ENCODE measurements around the gene RXRA. TPM values are rescaled to one million over a fixed set of nuclear protein-coding genes. Genes with fewer than 3 reads are reported as not detected.

Gene RXRA
- total and polyA plus RNA-seq, 4 experiments from 2014 or later = 1.0 to 11.9 (median 6.4) TPM

GRCh38 chr9:134416385-134417015 lies 90.2 kb downstream of the RXRA start:
- Histone ChIP-seq H3K36me3 (ENCODE audit: insufficient read depth, low read length) (no peaks in the 10 kb centered on the region), H3K27ac (ENCODE audit: low read depth, low read length) (no peak overlapping the region), H3K27me3 (ENCODE audit: insufficient read depth, low read length) (no peaks in the 10 kb centered on the region), H3K4me1 (ENCODE audit: insufficient read depth, low read length) (no peaks in the 10 kb centered on the region), H3K4me3 (ENCODE audit: low read length in 2 of 2) (no peak overlapping the region), H3K9me3 (ENCODE audit: control insufficient read depth in 1 of 2, low read length in 2 of 2) (no peaks in the 10 kb centered on the region)
- peaks cover 5 to 9% of the 10 kb centered on the region in 2 donors for H3K36me3 Mint-ChIP-seq
- no peak overlapping the region for H3K4me3 Mint-ChIP-seq
- CTCF ChIA-PET (ENCODE audit: partially characterized antibody) = no interaction called here
- H3K27me3 Mint-ChIP-seq = no peaks in the 10 kb centered on the region
- DNase-seq = no peak
- H3K27ac Mint-ChIP-seq = peak overlapping the region in 1 of 7 donors; percentile 31
- no peaks in the 10 kb centered on the region for H3K9me3 Mint-ChIP-seq
- POLR2A ChIA-PET (ENCODE audit: partially characterized antibody) = no interaction called here
- intact Hi-C loops (cut with micrococcal nuclease) = no loop called here
- H3K4me1 Mint-ChIP-seq = peaks cover 4 to 7% (median 6%) of the 10 kb centered on the region in 4 donors

- H3K4me1 Mint-ChIP-seq = peaks cover 0 to 2% (median under 1%) of the 10 kb centered on the region in 4 donors
- peaks cover 5 to 11% of the 10 kb centered on the region in 2 donors for H3K36me3 Mint-ChIP-seq
- no peaks in the 10 kb centered on the region for H3K9me3 ChIP-seq (ENCODE audit: control insufficient read depth in 1 of 2, low read length in 2 of 2)
- H3K9me3 Mint-ChIP-seq = no peaks in the 10 kb centered on the region
- no peaks in the 10 kb centered on the region for H3K4me1 ChIP-seq (ENCODE audit: insufficient read depth, low read length)
- intact Hi-C loops (cut with micrococcal nuclease) = no loop called here
- ChIA-PET POLR2A (ENCODE audit: partially characterized antibody) (no interaction called here), CTCF (ENCODE audit: partially characterized antibody) (no interaction called here)
- no peak overlapping the region for H3K4me3 Mint-ChIP-seq
- no peaks in the 10 kb centered on the region for H3K27me3 ChIP-seq (ENCODE audit: insufficient read depth, low read length)
- H3K27ac Mint-ChIP-seq = no peak overlapping the region
- H3K36me3 ChIP-seq (ENCODE audit: insufficient read depth, low read length) = no peaks in the 10 kb centered on the region
- no peaks in the 10 kb centered on the region for H3K27me3 Mint-ChIP-seq
- DNase-seq = no peak
- H3K27ac ChIP-seq (ENCODE audit: low read depth, low read length) = no peak overlapping the region
- no peak overlapping the region for H3K4me3 ChIP-seq (ENCODE audit: low read length in 2 of 2)
These were observed 92.1 kb downstream of the RXRA start for GRCh38 chr9:134418354-134418753.

- POLR2A ChIA-PET (ENCODE audit: partially characterized antibody) = no interaction called here
- H3K36me3 ChIP-seq (ENCODE audit: insufficient read depth, low read length) = no peaks in the 10 kb centered on the region
- H3K27ac ChIP-seq (ENCODE audit: low read depth, low read length) = no peak overlapping the region
- Mint-ChIP-seq H3K4me1 (peaks cover 0 to 2% (median 0%) of the 10 kb centered on the region in 4 donors), H3K27ac (no peak overlapping the region), H3K36me3 (peaks cover 5 to 11% of the 10 kb centered on the region in 2 donors), H3K4me3 (no peak overlapping the region), H3K9me3 (no peaks in the 10 kb centered on the region), H3K27me3 (no peaks in the 10 kb centered on the region)
- DNase-seq = no peak
- intact Hi-C loops (cut with micrococcal nuclease) = no loop called here
- CTCF ChIA-PET (ENCODE audit: partially characterized antibody) = no interaction called here
- H3K27me3 ChIP-seq (ENCODE audit: insufficient read depth, low read length) = no peaks in the 10 kb centered on the region
- H3K4me3 ChIP-seq (ENCODE audit: low read length in 2 of 2) = no peak overlapping the region
- H3K9me3 ChIP-seq (ENCODE audit: control insufficient read depth in 1 of 2, low read length in 2 of 2) = no peaks in the 10 kb centered on the region
- H3K4me1 ChIP-seq (ENCODE audit: insufficient read depth, low read length) = no peaks in the 10 kb centered on the region
These were observed 92.9 kb downstream of the RXRA start for GRCh38 chr9:134419000-134419683.

GRCh38 chr9:134419684-134420076 lies 93.4 kb downstream of the RXRA start:
- H3K4me1 Mint-ChIP-seq = peaks cover 0 to 2% (median 0%) of the 10 kb centered on the region in 4 donors

GRCh38 chr9:134420281-134420845 lies 94.1 kb downstream of the RXRA start:
- CTCF ChIA-PET (ENCODE audit: partially characterized antibody) = no interaction called here
- H3K27me3 Mint-ChIP-seq = no peaks in the 10 kb centered on the region

More at GRCh38 chr9:134419684-134420076, 93.4 kb downstream of the RXRA start:
- no peaks in the 10 kb centered on the region for H3K9me3 Mint-ChIP-seq
- Histone ChIP-seq H3K9me3 (ENCODE audit: control insufficient read depth in 1 of 2, low read length in 2 of 2) (no peaks in the 10 kb centered on the region), H3K27ac (ENCODE audit: low read depth, low read length) (no peak overlapping the region), H3K4me3 (ENCODE audit: low read length in 2 of 2) (no peak overlapping the region), H3K4me1 (ENCODE audit: insufficient read depth, low read length) (no peaks in the 10 kb centered on the region), H3K36me3 (ENCODE audit: insufficient read depth, low read length) (no peaks in the 10 kb centered on the region), H3K27me3 (ENCODE audit: insufficient read depth, low read length) (no peaks in the 10 kb centered on the region)
- intact Hi-C loops (cut with micrococcal nuclease) = no loop called here
- no peak overlapping the region for H3K27ac Mint-ChIP-seq
- no peak overlapping the region for H3K4me3 Mint-ChIP-seq
- H3K27me3 Mint-ChIP-seq = no peaks in the 10 kb centered on the region
- DNase-seq = no peak
- H3K36me3 Mint-ChIP-seq = peaks cover 5 to 11% of the 10 kb centered on the region in 2 donors
- ChIA-PET POLR2A (ENCODE audit: partially characterized antibody) (no interaction called here), CTCF (ENCODE audit: partially characterized antibody) (no interaction called here)

GRCh38 chr9:134420974-134421432 lies 94.7 kb downstream of the RXRA start:
- Mint-ChIP-seq H3K9me3 (no peaks in the 10 kb centered on the region), H3K4me1 (no peaks in the 10 kb centered on the region), H3K27ac (peak overlapping the region in 1 of 7 donors; percentile 42), H3K27me3 (no peaks in the 10 kb centered on the region), H3K36me3 (peaks cover 5 to 9% of the 10 kb centered on the region in 2 donors), H3K4me3 (no peak overlapping the region)
- Histone ChIP-seq H3K36me3 (ENCODE audit: insufficient read depth, low read length) (no peaks in the 10 kb centered on the region), H3K4me3 (ENCODE audit: low read length in 2 of 2) (no peak overlapping the region), H3K9me3 (ENCODE audit: control insufficient read depth in 1 of 2, low read length in 2 of 2) (no peaks in the 10 kb centered on the region), H3K4me1 (ENCODE audit: insufficient read depth, low read length) (no peaks in the 10 kb centered on the region), H3K27ac (ENCODE audit: low read depth, low read length) (no peak overlapping the region), H3K27me3 (ENCODE audit: insufficient read depth, low read length) (no peaks in the 10 kb centered on the region)
- CTCF ChIA-PET (ENCODE audit: partially characterized antibody) = no interaction called here
- DNase-seq = no peak
- intact Hi-C loops (cut with micrococcal nuclease) = no loop called here
- POLR2A ChIA-PET (ENCODE audit: partially characterized antibody) = no interaction called here

More at GRCh38 chr9:134420281-134420845, 94.1 kb downstream of the RXRA start:
- H3K36me3 ChIP-seq (ENCODE audit: insufficient read depth, low read length) = no peaks in the 10 kb centered on the region
- no peaks in the 10 kb centered on the region for H3K27me3 ChIP-seq (ENCODE audit: insufficient read depth, low read length)
- POLR2A ChIA-PET (ENCODE audit: partially characterized antibody) = no interaction called here
- H3K4me3 ChIP-seq (ENCODE audit: low read length in 2 of 2) = no peak overlapping the region
- Mint-ChIP-seq H3K9me3 (no peaks in the 10 kb centered on the region), H3K27ac (no peak overlapping the region), H3K36me3 (peaks cover 5 to 11% of the 10 kb centered on the region in 2 donors), H3K4me1 (peaks cover 0 to 2% (median 0%) of the 10 kb centered on the region in 4 donors), H3K4me3 (no peak overlapping the region)
- intact Hi-C loops (cut with micrococcal nuclease) = no loop called here
- DNase-seq = no peak
- H3K9me3 ChIP-seq (ENCODE audit: control insufficient read depth in 1 of 2, low read length in 2 of 2) = no peaks in the 10 kb centered on the region
- H3K4me1 ChIP-seq (ENCODE audit: insufficient read depth, low read length) = no peaks in the 10 kb centered on the region
- H3K27ac ChIP-seq (ENCODE audit: low read depth, low read length) = no peak overlapping the region

GRCh38 chr9:134421888-134422287 lies 95.6 kb downstream of the RXRA start:
- POLR2A ChIA-PET (ENCODE audit: partially characterized antibody) = no interaction called here
- H3K36me3 Mint-ChIP-seq = peaks cover 5 to 8% of the 10 kb centered on the region in 2 donors
- no peak for DNase-seq
- no peaks in the 10 kb centered on the region for H3K27me3 Mint-ChIP-seq
- intact Hi-C loops (cut with micrococcal nuclease) = no loop called here
- Histone ChIP-seq H3K4me3 (ENCODE audit: low read length in 2 of 2) (no peak overlapping the region), H3K27ac (ENCODE audit: low read depth, low read length) (no peak overlapping the region), H3K9me3 (ENCODE audit: control insufficient read depth in 1 of 2, low read length in 2 of 2) (no peaks in the 10 kb centered on the region), H3K27me3 (ENCODE audit: insufficient read depth, low read length) (no peaks in the 10 kb centered on the region), H3K4me1 (ENCODE audit: insufficient read depth, low read length) (no peaks in the 10 kb centered on the region), H3K36me3 (ENCODE audit: insufficient read depth, low read length) (no peaks in the 10 kb centered on the region)
- CTCF ChIA-PET (ENCODE audit: partially characterized antibody) = no interaction called here
- H3K9me3 Mint-ChIP-seq = no peaks in the 10 kb centered on the region
- no peak overlapping the region for H3K27ac Mint-ChIP-seq
- H3K4me1 Mint-ChIP-seq = no peaks in the 10 kb centered on the region
- H3K4me3 Mint-ChIP-seq = no peak overlapping the region
